Measurements from ENCODE around the gene BCAP31. TPM values are rescaled to one million over a fixed set of nuclear protein-coding genes. Genes with fewer than 3 reads are reported as not detected.

Gene BCAP31
- total RNA-seq, 1 donor from 2014 or later = 83.0 TPM

DNA sequence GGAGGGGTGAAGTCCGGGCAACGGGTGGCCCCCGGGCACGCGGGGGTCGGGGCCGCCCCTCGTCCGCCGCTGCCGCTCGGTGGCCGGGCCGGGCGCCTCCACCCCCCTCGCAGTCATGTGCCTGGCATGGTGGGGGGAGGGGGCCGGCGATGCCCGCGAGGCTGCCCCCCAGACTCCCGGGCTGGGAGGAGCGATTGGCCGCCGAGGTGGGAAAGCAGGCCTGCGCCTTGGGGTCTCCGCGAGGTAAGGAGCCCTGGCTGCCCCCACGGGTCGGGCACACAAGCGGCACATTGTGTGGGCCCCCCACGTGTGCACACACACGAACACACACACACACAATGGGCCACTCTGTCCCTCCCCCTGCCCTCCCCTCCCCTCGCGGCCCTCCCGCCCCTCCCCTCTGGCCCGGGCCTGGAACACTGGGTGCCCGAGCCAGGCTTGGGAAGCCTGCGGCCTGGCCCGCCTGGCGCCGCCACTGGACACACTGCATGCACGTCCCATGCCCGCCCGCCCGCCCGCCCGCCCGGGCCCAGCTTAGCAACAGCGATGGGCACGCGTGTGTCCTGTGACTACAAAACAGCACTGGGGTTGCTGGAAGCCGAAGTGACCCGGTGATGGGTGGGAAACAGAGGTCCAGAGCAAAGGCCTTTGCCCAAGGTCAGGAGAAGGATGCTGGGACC is 35.1 kb downstream of the BCAP31 start:
- H3K27ac ChIP-seq (ENCODE audit: low read depth, low read length) = peak overlapping the region; percentile 70
- peak overlapping the region; percentile 68 to 85 (median 70) for H3K9ac ChIP-seq (ENCODE audit: low read depth in 1 of 3, low read length in 3 of 3)
- H3K4me3 ChIP-seq (ENCODE audit: low read length in 3 of 3) = peak overlapping the region; percentile 67
- peaks cover 2 to 5% (median 5%) of the 10 kb centered on the region in 3 donors for H3K36me3 ChIP-seq (ENCODE audit: control insufficient read depth in 3 of 3, insufficient read depth in 3 of 3, low read length in 3 of 3)
- peaks cover 0 to 3% (median 0%) of the 10 kb centered on the region in 3 donors for H3K27me3 ChIP-seq (ENCODE audit: control insufficient read depth in 3 of 3, insufficient read depth in 3 of 3, low read length in 3 of 3)
- no peaks in the 10 kb centered on the region for H3K9me3 ChIP-seq (ENCODE audit: control insufficient read depth in 3 of 3, low read length in 3 of 3)
- H3K4me1 ChIP-seq (ENCODE audit: control insufficient read depth in 3 of 3, insufficient read depth in 3 of 3, low read length in 3 of 3) = peaks cover 10 to 38% (median 36%) of the 10 kb centered on the region in 3 donors

DNA sequence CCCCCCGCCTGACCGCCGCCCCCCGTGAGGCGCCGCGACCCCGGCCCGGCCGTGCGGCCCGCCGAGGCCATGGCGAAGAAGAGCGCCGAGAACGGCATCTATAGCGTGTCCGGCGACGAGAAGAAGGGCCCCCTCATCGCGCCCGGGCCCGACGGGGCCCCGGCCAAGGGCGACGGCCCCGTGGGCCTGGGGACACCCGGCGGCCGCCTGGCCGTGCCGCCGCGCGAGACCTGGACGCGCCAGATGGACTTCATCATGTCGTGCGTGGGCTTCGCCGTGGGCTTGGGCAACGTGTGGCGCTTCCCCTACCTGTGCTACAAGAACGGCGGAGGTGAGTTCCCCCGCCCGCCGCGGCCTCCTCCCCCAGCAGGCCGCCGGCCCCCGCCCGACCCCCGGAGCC is 35.7 kb downstream of the BCAP31 start:
- H3K36me3 ChIP-seq (ENCODE audit: control insufficient read depth in 3 of 3, insufficient read depth in 3 of 3, low read length in 3 of 3) = peaks cover 2 to 5% (median 3%) of the 10 kb centered on the region in 3 donors
- peaks cover 0 to 3% (median 0%) of the 10 kb centered on the region in 3 donors for H3K27me3 ChIP-seq (ENCODE audit: control insufficient read depth in 3 of 3, insufficient read depth in 3 of 3, low read length in 3 of 3)
- peak overlapping the region in 2 of 3 donors; percentile 59 to 81 for H3K9ac ChIP-seq (ENCODE audit: low read depth in 1 of 3, low read length in 3 of 3)
- H3K4me3 ChIP-seq (ENCODE audit: low read length in 3 of 3) = peak overlapping the region in 2 of 3 donors; percentile 54 to 56
- H3K4me1 ChIP-seq (ENCODE audit: control insufficient read depth in 3 of 3, insufficient read depth in 3 of 3, low read length in 3 of 3) = peaks cover 9 to 34% (median 32%) of the 10 kb centered on the region in 3 donors
- H3K27ac ChIP-seq (ENCODE audit: low read depth, low read length) = peak overlapping the region; percentile 44
- H3K9me3 ChIP-seq (ENCODE audit: control insufficient read depth in 3 of 3, low read length in 3 of 3) = no peaks in the 10 kb centered on the region

DNA sequence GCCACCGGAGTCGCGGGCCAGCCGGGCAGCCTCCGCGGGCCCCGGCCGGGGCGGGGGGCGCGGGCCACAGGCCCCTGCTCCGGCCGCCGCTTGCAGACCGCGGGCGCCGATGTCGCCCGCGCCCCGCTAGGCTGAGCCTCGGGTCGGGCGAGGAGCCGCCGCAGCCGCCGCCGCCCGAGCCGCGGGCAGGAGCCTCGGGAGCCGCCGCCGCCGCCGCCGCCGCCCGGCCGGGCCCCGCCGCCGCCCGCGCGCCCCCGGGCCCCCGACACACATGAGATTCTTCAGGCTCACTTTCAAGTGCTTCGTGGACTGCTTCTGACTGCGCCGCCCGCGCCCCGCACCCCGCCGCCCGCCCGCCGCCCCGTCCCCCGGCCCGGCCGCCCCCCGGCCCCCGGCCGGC is 36.1 kb downstream of the BCAP31 start:
- Histone ChIP-seq H3K4me3 (ENCODE audit: low read length in 3 of 3) (no peak overlapping the region), H3K27me3 (ENCODE audit: control insufficient read depth in 3 of 3, insufficient read depth in 3 of 3, low read length in 3 of 3) (peaks cover 0 to 3% (median 0%) of the 10 kb centered on the region in 3 donors), H3K9me3 (ENCODE audit: control insufficient read depth in 3 of 3, low read length in 3 of 3) (no peaks in the 10 kb centered on the region), H3K27ac (ENCODE audit: low read depth, low read length) (no peak overlapping the region), H3K9ac (ENCODE audit: low read depth in 1 of 3, low read length in 3 of 3) (no peak overlapping the region), H3K4me1 (ENCODE audit: control insufficient read depth in 3 of 3, insufficient read depth in 3 of 3, low read length in 3 of 3) (peaks cover 9 to 31% (median 30%) of the 10 kb centered on the region in 3 donors), H3K36me3 (ENCODE audit: control insufficient read depth in 3 of 3, insufficient read depth in 3 of 3, low read length in 3 of 3) (peaks cover 0 to 5% (median 2%) of the 10 kb centered on the region in 3 donors)

DNA sequence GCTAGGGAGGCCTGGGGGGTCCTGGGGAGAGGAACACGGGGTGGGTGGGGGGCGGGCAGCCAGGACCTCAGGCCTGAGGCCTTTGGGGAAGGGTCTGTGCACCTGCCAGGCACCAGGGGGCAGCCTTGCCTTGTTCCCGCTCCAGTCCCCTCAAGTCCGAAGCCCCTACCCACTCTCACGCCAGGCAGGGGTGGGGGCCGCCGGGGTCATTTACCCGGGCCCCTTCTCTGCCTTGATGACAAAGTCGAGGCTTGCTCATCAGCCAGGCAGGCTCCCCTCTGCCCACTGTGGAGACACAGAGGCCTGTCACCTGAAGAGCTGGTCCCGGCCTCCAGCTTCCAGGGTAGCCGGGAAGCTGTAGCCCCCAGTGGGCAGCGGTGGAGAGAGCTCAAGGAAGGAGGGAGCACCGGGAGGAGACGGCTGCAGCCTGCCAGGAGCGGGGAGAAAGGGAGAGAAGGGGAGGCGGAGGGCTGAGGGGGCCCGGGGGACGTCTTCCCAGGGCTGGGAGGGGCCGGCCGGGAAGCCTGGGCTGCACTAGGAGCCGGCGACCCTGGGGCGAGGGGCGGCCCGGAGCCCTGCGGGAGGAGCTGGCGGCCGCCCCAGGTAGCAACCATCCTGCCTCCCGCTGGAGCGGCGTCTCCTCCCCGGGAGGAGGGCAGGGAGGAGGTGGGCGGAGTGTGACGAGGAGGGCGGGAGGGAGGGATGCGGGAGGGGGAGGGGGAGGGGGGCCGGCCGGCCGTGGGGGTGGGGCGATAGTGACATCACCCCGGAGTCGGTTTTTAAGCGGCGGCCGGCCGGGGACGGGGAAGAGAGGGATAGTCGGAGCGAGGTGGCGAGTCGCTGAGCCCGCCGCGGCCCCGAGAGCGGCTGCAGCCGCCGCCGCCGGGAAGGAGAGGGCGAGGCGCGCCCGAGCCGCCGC is 36.8 kb downstream of the BCAP31 start, which contains the start of gene SLC6A8:
Gene SLC6A8 (plus strand): TSS at position 806 of the 919 bp plus-strand sequence. CDS start 649 bp downstream, outside the sequence.
- peaks cover 0 to 5% (median 2%) of the 10 kb centered on the region in 3 donors for H3K36me3 ChIP-seq (ENCODE audit: control insufficient read depth in 3 of 3, insufficient read depth in 3 of 3, low read length in 3 of 3)
- no peaks in the 10 kb centered on the region for H3K9me3 ChIP-seq (ENCODE audit: control insufficient read depth in 3 of 3, low read length in 3 of 3)
- peaks cover 0 to 3% (median 0%) of the 10 kb centered on the region in 3 donors for H3K27me3 ChIP-seq (ENCODE audit: control insufficient read depth in 3 of 3, insufficient read depth in 3 of 3, low read length in 3 of 3)
- H3K4me1 ChIP-seq (ENCODE audit: control insufficient read depth in 3 of 3, insufficient read depth in 3 of 3, low read length in 3 of 3) = peaks cover 9 to 26% (median 24%) of the 10 kb centered on the region in 3 donors
- H3K9ac ChIP-seq (ENCODE audit: low read depth in 1 of 3, low read length in 3 of 3) = peak within 1 kb of the TSS in 2 of 3 donors; percentile 59 to 81
- peak within 1 kb of the TSS; percentile 44 for H3K27ac ChIP-seq (ENCODE audit: low read depth, low read length)
- H3K4me3 ChIP-seq (ENCODE audit: low read length in 3 of 3) = peak within 1 kb of the TSS in 2 of 3 donors; percentile 54 to 56

DNA sequence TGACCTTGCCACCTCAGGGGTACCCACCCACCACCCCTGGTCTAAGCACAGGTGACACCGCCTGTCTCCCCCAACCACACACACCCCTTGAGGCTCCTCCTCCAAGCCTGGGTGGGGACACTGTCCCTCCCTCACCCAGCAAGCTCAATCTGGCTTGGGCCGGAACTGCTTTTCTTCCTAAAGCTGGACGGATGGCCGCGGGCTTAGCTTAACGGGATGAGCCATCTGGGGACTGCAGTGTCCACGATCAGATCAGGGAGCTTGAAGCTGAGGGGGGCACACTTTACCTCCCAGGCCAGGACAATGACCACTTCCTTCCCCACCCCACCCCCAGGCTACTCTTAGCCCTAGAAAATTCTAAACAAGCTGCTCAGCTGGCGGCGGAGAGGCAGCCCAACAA is 37.5 kb downstream of the BCAP31 start:
- H3K27ac ChIP-seq (ENCODE audit: low read depth, low read length) = no peak overlapping the region
- H3K4me1 ChIP-seq (ENCODE audit: control insufficient read depth in 3 of 3, insufficient read depth in 3 of 3, low read length in 3 of 3) = peaks cover 9 to 20% (median 17%) of the 10 kb centered on the region in 3 donors
- H3K4me3 ChIP-seq (ENCODE audit: low read length in 3 of 3) = no peak overlapping the region
- no peaks in the 10 kb centered on the region for H3K9me3 ChIP-seq (ENCODE audit: control insufficient read depth in 3 of 3, low read length in 3 of 3)
- peaks cover 0 to 5% (median 2%) of the 10 kb centered on the region in 3 donors for H3K36me3 ChIP-seq (ENCODE audit: control insufficient read depth in 3 of 3, insufficient read depth in 3 of 3, low read length in 3 of 3)
- H3K9ac ChIP-seq (ENCODE audit: low read depth in 1 of 3, low read length in 3 of 3) = no peak overlapping the region
- H3K27me3 ChIP-seq (ENCODE audit: control insufficient read depth in 3 of 3, insufficient read depth in 3 of 3, low read length in 3 of 3) = peaks cover 0 to 3% (median 0%) of the 10 kb centered on the region in 3 donors

DNA sequence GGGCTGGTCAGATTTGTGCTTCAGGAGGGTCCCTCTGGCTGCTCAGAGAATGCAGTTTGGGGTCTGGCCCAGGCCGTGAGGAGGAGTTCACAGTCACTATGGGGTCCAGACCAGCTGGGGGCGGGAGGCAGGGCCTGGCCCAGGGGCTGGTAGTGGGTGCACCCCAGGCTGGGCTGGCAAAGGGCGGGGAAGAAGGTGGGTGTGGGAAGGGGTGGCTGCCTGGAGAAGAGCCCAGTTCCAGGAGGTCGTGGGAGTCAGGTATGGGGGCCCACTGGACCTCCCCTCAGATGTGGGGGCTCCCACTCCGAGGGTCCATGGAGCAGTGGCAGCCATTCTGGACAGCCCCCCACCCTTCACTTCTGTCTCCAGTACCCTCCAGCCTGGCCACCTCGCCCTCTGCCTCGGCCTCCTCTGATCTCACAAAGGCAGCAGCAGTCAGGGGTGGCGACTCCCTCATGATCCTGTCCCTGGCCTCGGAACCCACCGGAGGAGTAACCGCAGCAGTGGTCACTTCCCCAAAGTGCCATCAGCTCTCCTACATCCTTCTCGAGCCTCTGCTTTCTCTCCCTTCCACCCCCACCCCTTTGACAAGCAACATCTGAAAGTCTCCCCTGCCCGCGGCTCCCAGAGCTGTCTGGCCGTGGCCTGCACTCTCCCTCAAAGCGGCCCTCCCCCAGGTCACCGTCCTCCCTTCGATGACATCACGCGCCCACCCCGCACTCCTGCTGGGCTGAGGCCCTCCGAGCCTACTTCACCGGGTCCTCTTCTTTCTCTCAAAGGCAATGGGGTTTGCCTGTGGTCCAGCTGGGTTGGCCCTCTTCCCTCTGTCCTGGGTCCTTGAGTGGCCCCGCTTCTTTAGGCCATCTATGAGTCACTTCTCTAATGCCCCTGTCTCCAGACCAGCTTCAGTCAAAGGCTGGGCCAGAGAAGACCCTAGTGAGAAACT is 38.2 kb downstream of the BCAP31 start:
- peaks cover 0 to 5% (median 2%) of the 10 kb centered on the region in 3 donors for H3K36me3 ChIP-seq (ENCODE audit: control insufficient read depth in 3 of 3, insufficient read depth in 3 of 3, low read length in 3 of 3)
- H3K9ac ChIP-seq (ENCODE audit: low read depth in 1 of 3, low read length in 3 of 3) = no peak overlapping the region
- no peak overlapping the region for H3K4me3 ChIP-seq (ENCODE audit: low read length in 3 of 3)
- H3K9me3 ChIP-seq (ENCODE audit: control insufficient read depth in 3 of 3, low read length in 3 of 3) = no peaks in the 10 kb centered on the region
- H3K27ac ChIP-seq (ENCODE audit: low read depth, low read length) = no peak overlapping the region
- H3K4me1 ChIP-seq (ENCODE audit: control insufficient read depth in 3 of 3, insufficient read depth in 3 of 3, low read length in 3 of 3) = peaks cover 5 to 14% (median 13%) of the 10 kb centered on the region in 3 donors
- peaks cover 0 to 3% (median 0%) of the 10 kb centered on the region in 3 donors for H3K27me3 ChIP-seq (ENCODE audit: control insufficient read depth in 3 of 3, insufficient read depth in 3 of 3, low read length in 3 of 3)

DNA sequence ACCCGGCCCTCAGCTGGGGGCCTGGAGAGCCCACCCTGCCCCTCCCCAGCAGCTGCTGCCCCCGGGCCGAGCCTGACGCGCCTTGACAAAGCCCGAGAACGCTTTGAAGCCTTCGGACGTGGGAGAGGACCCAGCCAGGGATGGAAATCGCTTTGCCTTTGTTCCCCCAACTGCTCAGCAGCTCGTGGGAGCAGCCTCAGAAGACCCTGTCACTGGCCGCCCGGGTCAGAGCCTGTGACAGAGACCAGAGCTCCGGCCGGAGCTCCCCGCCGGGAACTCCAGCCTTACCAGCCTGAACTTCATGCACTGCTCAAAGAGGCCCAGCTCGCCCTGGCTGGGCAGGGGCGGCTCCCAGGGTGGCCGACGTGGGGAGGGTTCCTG is 39.0 kb downstream of the BCAP31 start:
- no peaks in the 10 kb centered on the region for H3K9me3 ChIP-seq (ENCODE audit: control insufficient read depth in 3 of 3, low read length in 3 of 3)
- peaks cover 0 to 3% (median 2%) of the 10 kb centered on the region in 3 donors for H3K36me3 ChIP-seq (ENCODE audit: control insufficient read depth in 3 of 3, insufficient read depth in 3 of 3, low read length in 3 of 3)
- peaks cover 0 to 3% (median 0%) of the 10 kb centered on the region in 3 donors for H3K27me3 ChIP-seq (ENCODE audit: control insufficient read depth in 3 of 3, insufficient read depth in 3 of 3, low read length in 3 of 3)
- no peak overlapping the region for H3K4me3 ChIP-seq (ENCODE audit: low read length in 3 of 3)
- H3K27ac ChIP-seq (ENCODE audit: low read depth, low read length) = no peak overlapping the region
- peaks cover 2 to 7% (median 6%) of the 10 kb centered on the region in 3 donors for H3K4me1 ChIP-seq (ENCODE audit: control insufficient read depth in 3 of 3, insufficient read depth in 3 of 3, low read length in 3 of 3)
- no peak overlapping the region for H3K9ac ChIP-seq (ENCODE audit: low read depth in 1 of 3, low read length in 3 of 3)

DNA sequence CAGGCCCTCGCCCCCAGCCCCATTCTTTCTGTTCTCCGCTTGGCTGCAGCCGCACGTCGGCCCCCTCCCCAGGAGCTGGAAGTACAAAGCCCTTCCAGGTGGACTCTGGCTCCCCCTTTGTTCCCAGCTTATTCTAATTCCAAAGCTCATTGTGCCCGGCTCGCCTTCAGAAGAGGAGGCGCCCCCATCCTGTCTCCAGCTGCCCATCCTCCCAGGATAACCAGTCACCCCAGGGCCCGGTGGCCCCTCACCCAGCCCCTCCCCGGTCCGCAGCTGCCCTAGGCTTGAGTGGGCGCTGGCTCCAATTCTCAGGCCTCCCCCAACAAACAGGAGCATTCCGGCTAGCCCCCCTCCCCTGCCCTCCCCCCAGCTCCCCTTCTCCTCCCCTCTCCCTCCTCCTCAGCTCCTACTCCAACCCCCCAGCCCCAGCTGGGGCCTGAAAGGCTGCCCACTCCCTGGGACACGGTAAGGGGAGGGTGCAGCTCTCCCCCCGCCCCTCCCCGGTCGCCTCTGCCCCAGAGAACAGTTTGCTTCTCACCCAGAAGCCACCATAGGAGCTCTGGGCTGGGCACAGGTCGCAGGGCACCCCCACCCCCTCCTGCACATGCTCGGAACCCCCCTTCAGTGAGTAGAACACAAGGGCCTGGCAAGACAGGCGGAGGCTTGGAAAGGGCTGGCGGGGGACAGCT is 39.6 kb downstream of the BCAP31 start:
- Histone ChIP-seq H3K36me3 (ENCODE audit: control insufficient read depth in 3 of 3, insufficient read depth in 3 of 3, low read length in 3 of 3) (no peaks in the 10 kb centered on the region), H3K4me1 (ENCODE audit: control insufficient read depth in 3 of 3, insufficient read depth in 3 of 3, low read length in 3 of 3) (peaks cover under 1 to 2% (median under 1%) of the 10 kb centered on the region in 3 donors), H3K27me3 (ENCODE audit: control insufficient read depth in 3 of 3, insufficient read depth in 3 of 3, low read length in 3 of 3) (peaks cover 0 to 3% (median 0%) of the 10 kb centered on the region in 3 donors), H3K9me3 (ENCODE audit: control insufficient read depth in 3 of 3, low read length in 3 of 3) (no peaks in the 10 kb centered on the region), H3K27ac (ENCODE audit: low read depth, low read length) (no peak overlapping the region), H3K9ac (ENCODE audit: low read depth in 1 of 3, low read length in 3 of 3) (no peak overlapping the region), H3K4me3 (ENCODE audit: low read length in 3 of 3) (no peak overlapping the region)

All from skeletal muscle tissue (tissue), 4 donors.